Activated CD4-positive, CD25-positive, alpha-beta regulatory T cell treated with anti-CD3 and anti-CD28 coated beads, Interleukin-2, amount 50 U/mL, for 16 hours (primary cell): ENCODE measurements around the gene THAP12.
"Not testable (repeated sequence)": the region's sequence is repeated elsewhere in the genome, so short reads cannot be mapped to it uniquely, and the experiment has no call there.

Experiments
- DNase-seq: peaks from one replicate; pipeline ENCODE4 v3.0.0-alpha.2; 2020; ENCODE audit warnings: low read depth, low spot score

THAP12 gene

GRCh38 chr11:76380977-76381719 is at the start of gene THAP12, which contains the start of gene GVQW3:
Gene THAP12, minus strand, starts transcription at chr11:76381132. Its CDS starts 296 bp downstream, at chr11:76380836.
Gene GVQW3, plus strand, starts transcription at chr11:76381323. Its CDS starts 506 bp downstream, at chr11:76381829.
- peak; percentile 96 for DNase-seq

GRCh38 chr11:76426660-76427059 is 45.7 kb upstream of the THAP12 start:
- no peak for DNase-seq

- DNase-seq, result no peak
These were observed 44.0 kb upstream of the THAP12 start for GRCh38 chr11:76424891-76425290.

- DNase-seq, result no peak
These were observed 43.4 kb upstream of the THAP12 start for GRCh38 chr11:76424379-76424778.

GRCh38 chr11:76419896-76420295 is 39.0 kb upstream of the THAP12 start:
- no peak for DNase-seq

- DNase-seq, result no peak
These were observed 34.1 kb upstream of the THAP12 start for GRCh38 chr11:76415073-76415472.

- no peak for DNase-seq
These were observed 30.0 kb upstream of the THAP12 start for GRCh38 chr11:76410851-76411357.

- no peak for DNase-seq
These were observed 27.4 kb upstream of the THAP12 start for GRCh38 chr11:76408171-76408965.

- DNase-seq, result no peak
These were observed 25.4 kb upstream of the THAP12 start for GRCh38 chr11:76406359-76406758.

- DNase-seq, result not testable (repeated sequence)
These were observed 20.6 kb upstream of the THAP12 start for GRCh38 chr11:76401484-76401883.

GRCh38 chr11:76400967-76401366 is 20.0 kb upstream of the THAP12 start:
- no peak for DNase-seq

GRCh38 chr11:76397383-76397782 is 16.5 kb upstream of the THAP12 start:
- no peak for DNase-seq

GRCh38 chr11:76395296-76395695 is 14.4 kb upstream of the THAP12 start:
- DNase-seq, result no peak

GRCh38 chr11:76394411-76394810 is 13.5 kb upstream of the THAP12 start:
- no peak for DNase-seq

GRCh38 chr11:76392870-76393269 is 11.9 kb upstream of the THAP12 start:
- DNase-seq, result no peak

GRCh38 chr11:76391811-76392475 is 11.0 kb upstream of the THAP12 start:
- DNase-seq, result no peak

- no peak for DNase-seq
These were observed 10.1 kb upstream of the THAP12 start for GRCh38 chr11:76391021-76391420.

- no peak for DNase-seq
These were observed 7.5 kb upstream of the THAP12 start for GRCh38 chr11:76388408-76388807.

- DNase-seq, result no peak
These were observed 5.0 kb upstream of the THAP12 start for GRCh38 chr11:76385903-76386302.

GRCh38 chr11:76382209-76382608 is 1.3 kb upstream of the THAP12 start:
- no peak for DNase-seq

- peak; percentile 30 for DNase-seq
These were observed 564 bp downstream of the THAP12 start for GRCh38 chr11:76380159-76380976.
